Cardiac fibroblast (primary cell): ENCODE measurements around the gene BTBD18.
A peak's percentile ranks its signal among the peaks of the same experiment; 100 is the strongest.

Source experiments
- DNase-seq, 2 donors: peaks; one replicate each; pipeline versions ENCODE4 v3.0.0 to v3.0.0-alpha.2; 2010; ENCODE audit warnings: low read depth in 2 of 2
- H3K4me3 ChIP-seq, 2 donors: replicated peaks in 1 of 2; 1 replicate in 1 of 2; 2 replicates in 1 of 2; pipeline ENCODE4 v1.5.1; 2011; ENCODE audit warnings: low read depth in 2 of 2, low read length in 2 of 2, mild to moderate bottlenecking in 2 of 2, moderate library complexity in 1 of 2
- TF ChIP-seq, protein P1 (sequence below): IDR thresholded peaks from one replicate; pipeline ENCODE4 v1.5.1; 2011; ENCODE audit warnings: low read depth, mild to moderate bottlenecking, low read length, inconsistent platforms

BTBD18 gene, protein sequence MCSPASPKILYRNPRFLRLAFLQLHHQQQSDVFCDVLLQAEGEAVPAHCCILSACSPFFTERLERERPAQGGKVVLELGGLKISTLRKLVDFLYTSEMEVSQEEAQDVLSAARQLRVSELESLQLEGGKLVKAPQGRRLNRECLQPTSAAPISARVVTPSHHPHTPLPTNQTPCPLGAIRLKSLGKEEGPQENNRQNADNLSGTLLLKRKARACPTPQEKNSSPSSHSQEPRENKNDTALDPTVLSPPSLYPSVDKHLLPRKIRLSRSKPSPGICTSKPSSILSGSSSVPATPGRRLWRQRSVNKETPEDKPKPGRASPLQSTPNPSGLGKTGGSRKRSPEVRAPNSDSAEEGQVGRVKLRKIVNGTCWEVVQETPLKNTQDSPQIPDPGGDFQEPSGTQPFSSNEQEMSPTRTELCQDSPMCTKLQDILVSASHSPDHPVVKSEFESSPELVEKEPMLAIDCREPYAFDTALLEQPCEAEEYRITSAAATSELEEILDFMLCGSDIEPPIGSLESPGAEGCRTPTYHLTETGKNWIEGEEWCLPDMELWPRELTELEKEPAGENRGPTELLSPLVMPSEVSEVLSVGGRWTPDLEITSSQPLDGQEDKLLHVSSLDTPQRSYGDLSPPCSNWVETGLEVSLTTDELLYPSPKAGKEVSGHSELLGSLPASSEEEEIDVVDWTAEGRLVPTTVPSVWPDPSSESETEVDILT

DNA sequence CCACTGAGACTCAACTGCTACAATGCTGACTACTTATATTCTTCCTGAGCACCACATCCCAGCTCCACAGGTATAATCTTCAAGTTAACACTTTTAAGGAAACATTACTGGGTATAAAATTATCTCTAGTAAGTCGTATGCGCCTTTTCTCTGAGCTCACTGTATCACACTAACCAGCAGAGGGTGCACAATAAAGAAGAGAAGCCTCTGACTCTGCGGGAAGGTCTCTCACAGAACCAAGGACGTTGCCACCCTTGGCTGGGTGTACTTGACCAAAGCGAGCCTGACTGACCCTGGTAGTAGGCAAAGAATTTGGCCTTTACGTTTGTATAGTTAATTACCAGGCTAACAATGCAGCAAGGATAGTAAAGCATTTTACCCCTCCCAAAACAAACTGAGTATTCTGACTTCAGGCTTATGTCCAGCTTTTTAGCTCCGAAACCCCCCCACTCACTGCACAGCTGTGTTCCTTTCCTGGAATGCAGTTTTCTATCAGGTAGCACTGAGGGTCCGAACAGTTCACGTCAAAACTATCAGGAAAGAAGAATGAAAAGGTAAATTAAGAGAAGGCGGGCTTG lies at the start of gene BTBD18:
Gene BTBD18 (minus strand): TSS at position 144 of the 578 bp plus-strand sequence. CDS start 631 bp downstream, outside the sequence.
- peak; percentile 74 to 78 for DNase-seq
- TF ChIP-seq, protein P1, sequence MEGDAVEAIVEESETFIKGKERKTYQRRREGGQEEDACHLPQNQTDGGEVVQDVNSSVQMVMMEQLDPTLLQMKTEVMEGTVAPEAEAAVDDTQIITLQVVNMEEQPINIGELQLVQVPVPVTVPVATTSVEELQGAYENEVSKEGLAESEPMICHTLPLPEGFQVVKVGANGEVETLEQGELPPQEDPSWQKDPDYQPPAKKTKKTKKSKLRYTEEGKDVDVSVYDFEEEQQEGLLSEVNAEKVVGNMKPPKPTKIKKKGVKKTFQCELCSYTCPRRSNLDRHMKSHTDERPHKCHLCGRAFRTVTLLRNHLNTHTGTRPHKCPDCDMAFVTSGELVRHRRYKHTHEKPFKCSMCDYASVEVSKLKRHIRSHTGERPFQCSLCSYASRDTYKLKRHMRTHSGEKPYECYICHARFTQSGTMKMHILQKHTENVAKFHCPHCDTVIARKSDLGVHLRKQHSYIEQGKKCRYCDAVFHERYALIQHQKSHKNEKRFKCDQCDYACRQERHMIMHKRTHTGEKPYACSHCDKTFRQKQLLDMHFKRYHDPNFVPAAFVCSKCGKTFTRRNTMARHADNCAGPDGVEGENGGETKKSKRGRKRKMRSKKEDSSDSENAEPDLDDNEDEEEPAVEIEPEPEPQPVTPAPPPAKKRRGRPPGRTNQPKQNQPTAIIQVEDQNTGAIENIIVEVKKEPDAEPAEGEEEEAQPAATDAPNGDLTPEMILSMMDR: peak; percentile 59
- no peak within 1 kb of the TSS for H3K4me3 ChIP-seq

DNA sequence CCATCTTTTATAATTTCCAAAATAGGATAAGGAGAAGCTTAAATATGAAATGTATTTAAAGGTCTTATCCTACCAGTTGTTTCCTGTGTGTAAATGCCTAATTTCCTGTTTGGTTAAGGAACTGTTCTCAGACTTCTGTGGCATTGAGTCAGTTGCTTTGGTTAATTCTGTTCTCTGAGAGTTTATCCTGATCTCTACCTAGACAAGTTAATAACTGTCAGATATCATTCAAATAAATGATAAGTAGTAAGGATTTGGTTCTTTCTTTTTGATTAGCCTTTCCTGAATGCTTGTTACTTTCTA lies 49.5 kb upstream of the BTBD18 start:
- TF ChIP-seq, protein P1: no peak
- peak in 1 of 2 donors; percentile 35 for DNase-seq
- no peak overlapping the region for H3K4me3 ChIP-seq

DNA sequence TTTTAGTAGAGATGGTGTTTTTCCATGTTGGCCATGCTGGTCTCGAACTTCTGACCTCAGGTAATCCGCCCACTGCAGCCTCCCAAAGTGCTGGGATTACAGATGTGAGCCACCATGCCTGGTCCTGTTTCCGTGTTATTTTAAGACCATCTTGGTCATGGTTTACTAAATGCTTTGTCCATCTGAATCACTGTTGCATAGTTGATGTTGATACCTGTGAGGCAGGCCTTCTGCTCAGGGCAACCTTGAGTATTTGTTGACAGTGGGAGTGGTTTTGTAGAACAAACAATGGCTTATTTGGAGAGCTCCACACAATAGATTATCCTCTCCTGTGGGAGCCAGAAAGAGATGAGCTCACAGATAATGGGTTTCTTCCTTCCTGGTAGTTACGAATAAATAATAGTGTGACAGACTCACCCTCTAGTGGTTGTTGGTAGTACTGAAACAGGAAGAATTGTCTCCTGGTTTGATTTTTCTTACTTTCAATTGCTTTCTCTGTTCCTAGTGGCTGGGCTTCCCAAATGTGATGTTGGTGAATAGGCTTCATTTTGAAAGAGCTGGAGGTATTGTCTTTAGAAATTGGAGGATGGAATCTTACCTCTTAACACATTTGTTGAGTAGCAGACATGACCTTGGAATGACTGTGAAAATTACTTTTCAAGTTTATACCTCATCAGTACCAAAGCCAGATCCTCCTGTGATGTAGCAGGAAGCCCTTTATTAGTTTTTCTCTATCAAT lies 49.0 kb upstream of the BTBD18 start:
- TF ChIP-seq, protein P1: peak; percentile 77
- DNase-seq: peak; percentile 79 to 85
- no peak overlapping the region for H3K4me3 ChIP-seq

DNA sequence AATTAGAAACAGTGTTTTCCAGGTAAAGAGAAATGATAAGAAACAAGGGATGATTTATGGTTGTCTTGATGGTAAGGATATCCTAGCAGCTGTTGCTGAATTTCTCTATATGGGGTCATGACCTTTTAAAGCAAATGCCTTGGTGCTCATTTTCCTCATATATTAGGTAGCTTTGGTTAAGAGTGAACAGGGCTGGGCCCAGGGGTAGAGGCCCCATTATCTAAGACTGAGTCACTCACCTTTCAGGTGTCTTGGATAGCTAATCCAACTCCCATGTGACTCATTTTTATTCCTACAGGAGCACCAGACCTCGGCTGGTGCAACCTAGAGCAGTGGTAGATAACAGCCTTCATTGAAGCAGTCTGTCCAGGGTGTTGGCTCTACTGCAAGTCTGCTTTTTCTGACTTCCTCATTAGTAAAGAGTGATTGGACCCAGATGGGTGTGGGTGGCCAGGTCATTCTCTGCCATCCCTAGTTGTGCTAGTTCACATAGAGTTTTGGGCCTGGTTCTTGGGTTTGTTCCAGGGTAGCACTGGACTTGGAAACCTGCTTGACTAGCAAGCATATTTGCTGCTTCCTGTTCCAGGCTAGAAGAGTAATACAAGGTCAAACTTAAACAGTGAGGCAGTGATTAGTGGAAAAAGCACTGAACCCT lies 47.4 kb upstream of the BTBD18 start:
- peak; percentile 41 to 84 for DNase-seq
- TF ChIP-seq, protein P1: no peak
- H3K4me3 ChIP-seq: no peak overlapping the region

DNA sequence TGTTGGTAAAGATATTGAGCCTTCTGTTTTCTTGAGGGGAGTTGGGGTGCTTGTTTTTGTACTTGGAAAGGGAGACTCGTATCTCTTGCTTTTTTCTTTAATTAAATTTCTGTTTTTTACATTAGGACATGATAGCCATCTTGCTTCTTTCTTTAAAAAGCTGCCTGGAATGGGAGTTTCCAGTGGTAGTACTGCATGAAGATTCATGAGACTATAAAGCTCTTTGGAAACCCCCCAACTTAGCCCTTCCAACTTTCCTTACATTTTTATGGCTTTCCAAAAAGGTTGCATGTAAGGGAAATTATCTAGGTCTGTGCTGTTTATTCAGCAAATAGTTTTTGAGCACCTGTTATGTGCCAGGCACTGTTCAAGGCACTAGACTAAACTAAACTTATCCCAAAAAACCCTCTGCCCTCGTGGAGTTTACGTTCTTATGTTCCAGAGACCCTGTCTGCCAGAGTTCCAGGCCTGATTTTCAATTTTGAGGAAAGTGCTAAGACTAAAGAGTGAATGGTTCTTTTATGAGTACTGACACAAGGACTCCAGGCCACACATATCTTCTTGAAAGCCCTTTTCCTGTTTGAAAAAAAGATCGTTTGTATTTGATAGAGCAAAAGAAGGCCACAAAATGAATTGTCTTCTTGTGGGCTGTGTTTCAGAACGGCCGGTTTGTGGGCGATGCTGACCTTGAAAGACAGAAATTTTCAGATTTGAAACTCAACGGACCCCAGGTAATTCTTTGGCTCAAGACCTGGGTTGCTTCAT lies 41.9 kb upstream of the BTBD18 start:
- TF ChIP-seq, protein P1: no peak
- no peak overlapping the region for H3K4me3 ChIP-seq
- no peak for DNase-seq
